ENCODE measurements around the gene FCER2. TPM values are rescaled to one million over a fixed set of nuclear protein-coding genes. Genes with fewer than 3 reads are reported as not detected.

FCER2 gene
- total RNA-seq, 1 donor from 2014 or later: 0.50 TPM

DNA sequence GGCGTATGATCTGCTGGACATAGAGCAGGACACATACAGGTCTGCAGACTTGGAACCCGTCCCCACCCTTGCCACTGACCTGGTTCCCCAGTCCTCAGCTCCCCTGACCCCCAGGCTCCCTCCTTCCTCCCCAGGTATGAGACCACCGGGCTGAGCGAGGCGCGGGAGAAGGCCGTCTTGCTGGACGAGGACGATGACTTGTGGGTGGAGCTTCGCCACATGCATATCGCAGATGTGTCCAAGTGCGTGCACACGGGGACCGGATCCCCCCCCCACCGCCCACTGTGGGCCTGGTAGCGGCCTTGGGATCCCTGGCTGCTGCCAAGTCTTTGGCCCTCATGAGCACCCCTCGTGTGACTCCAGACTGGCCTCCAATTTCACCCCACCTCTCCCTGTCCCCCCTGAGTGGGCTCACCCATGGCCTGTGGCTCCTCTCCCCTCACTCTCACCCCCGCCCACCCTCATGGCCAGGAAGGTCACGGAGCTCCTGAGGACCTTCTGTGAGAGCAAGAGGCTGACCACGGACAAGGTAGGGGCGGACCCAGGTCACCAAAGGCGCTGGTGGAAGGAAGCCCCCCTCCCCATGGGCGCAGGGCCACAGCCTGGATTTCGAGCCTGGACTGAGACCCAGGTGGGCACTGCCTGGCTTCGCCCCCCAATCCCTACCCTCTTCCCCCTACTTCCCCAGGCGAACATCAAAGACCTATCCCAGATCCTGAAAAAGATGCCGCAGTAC lies 59.5 kb downstream of the FCER2 start:
- peaks cover 41% of the 10 kb centered on the region for H3K36me3 ChIP-seq
- TF ChIP-seq, protein P1, sequence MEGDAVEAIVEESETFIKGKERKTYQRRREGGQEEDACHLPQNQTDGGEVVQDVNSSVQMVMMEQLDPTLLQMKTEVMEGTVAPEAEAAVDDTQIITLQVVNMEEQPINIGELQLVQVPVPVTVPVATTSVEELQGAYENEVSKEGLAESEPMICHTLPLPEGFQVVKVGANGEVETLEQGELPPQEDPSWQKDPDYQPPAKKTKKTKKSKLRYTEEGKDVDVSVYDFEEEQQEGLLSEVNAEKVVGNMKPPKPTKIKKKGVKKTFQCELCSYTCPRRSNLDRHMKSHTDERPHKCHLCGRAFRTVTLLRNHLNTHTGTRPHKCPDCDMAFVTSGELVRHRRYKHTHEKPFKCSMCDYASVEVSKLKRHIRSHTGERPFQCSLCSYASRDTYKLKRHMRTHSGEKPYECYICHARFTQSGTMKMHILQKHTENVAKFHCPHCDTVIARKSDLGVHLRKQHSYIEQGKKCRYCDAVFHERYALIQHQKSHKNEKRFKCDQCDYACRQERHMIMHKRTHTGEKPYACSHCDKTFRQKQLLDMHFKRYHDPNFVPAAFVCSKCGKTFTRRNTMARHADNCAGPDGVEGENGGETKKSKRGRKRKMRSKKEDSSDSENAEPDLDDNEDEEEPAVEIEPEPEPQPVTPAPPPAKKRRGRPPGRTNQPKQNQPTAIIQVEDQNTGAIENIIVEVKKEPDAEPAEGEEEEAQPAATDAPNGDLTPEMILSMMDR (IDR thresholded peaks at IDR 0.05): no peak
- H3K27ac ChIP-seq: no peak overlapping the region
- ATAC-seq (no peak), DNase-seq (no peak)
- H3K27me3 ChIP-seq (ENCODE audit: low read depth): peaks cover 4% of the 10 kb centered on the region
- peaks cover 21% of the 10 kb centered on the region for H3K4me1 ChIP-seq
- no peaks in the 10 kb centered on the region for H3K9me3 ChIP-seq
- H3K4me3 ChIP-seq: no peak overlapping the region
- intact Hi-C loops (cut with DNase I): no loop called here

DNA sequence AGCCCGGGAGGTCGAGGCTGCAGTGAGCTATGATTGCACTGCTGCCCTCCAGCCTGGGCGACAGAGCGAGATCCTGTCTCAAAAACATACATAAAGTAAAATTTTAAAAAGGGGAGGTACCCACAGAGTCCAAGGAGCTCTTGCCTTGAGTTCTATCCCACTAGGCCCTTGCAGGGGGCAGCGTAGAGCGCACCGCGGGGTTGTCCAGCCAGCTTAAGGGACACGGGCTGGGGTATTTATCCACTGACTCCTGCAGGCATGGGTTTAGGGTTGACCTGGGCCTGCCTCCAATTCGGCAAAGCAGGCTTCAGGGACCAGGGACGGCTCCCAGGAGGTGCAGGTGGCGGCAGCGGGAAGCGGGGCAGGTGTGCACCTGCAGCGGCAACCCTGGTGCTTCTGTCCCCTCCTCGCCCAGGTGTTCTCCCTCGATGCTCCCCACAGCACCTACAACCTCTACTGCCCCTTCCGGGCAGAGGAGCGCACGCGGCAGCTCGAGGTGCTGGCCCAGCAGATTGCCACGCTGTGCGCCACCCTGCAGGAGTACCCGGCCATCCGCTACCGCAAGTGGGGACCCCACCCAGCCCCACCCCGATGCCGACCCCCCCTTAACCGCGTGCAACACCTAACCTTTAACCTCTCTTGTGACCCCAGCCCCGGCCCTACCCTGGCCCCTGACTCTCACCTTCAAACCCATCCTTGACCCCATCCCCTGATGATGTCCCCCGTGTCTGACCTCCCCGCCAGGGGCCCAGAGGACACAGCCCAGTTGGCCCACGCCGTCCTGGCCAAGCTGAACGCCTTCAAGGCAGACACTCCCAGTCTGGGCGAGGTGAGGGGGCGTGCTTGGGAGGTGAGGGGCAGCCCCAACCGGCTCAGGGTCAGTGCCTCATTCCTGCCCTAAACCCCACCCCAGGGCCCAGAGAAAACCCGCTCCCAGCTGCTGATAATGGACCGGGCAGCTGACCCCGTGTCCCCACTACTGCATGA lies 60.3 kb downstream of the FCER2 start:
- TF ChIP-seq, protein P1 (IDR thresholded peaks at IDR 0.05): no peak
- ATAC-seq: no peak
- H3K27me3 ChIP-seq (ENCODE audit: low read depth): peaks cover 7% of the 10 kb centered on the region
- peaks cover 32% of the 10 kb centered on the region for H3K36me3 ChIP-seq
- peaks cover 23% of the 10 kb centered on the region for H3K4me1 ChIP-seq
- no peaks in the 10 kb centered on the region for H3K9me3 ChIP-seq
- intact Hi-C loops (cut with DNase I): no loop called here
- H3K4me3 ChIP-seq: no peak overlapping the region
- no peak for DNase-seq
- no peak overlapping the region for H3K27ac ChIP-seq

GRCh38 chr19:7640803-7641202 lies 61.1 kb downstream of the FCER2 start:
- Histone ChIP-seq H3K9me3 (no peaks in the 10 kb centered on the region), H3K27me3 (ENCODE audit: low read depth) (peaks cover 7% of the 10 kb centered on the region), H3K36me3 (peaks cover 26% of the 10 kb centered on the region), H3K4me3 (no peak overlapping the region), H3K27ac (no peak overlapping the region), H3K4me1 (peaks cover 30% of the 10 kb centered on the region)
- TF ChIP-seq, protein P1 (IDR thresholded peaks at IDR 0.05): no peak
- ATAC-seq: no peak
- intact Hi-C loops (cut with DNase I): no loop called here
- no peak for DNase-seq

- ATAC-seq (no peak), DNase-seq (no peak)
- Histone ChIP-seq H3K9me3 (no peaks in the 10 kb centered on the region), H3K4me3 (no peak overlapping the region), H3K36me3 (peaks cover 23% of the 10 kb centered on the region), H3K27me3 (ENCODE audit: low read depth) (peaks cover 7% of the 10 kb centered on the region), H3K27ac (no peak overlapping the region), H3K4me1 (peaks cover 30% of the 10 kb centered on the region)
- TF ChIP-seq, protein P1 (IDR thresholded peaks at IDR 0.05): no peak
- intact Hi-C loops (cut with DNase I): no loop called here
Measured at GRCh38 chr19:7639863-7640348, 62.0 kb downstream of the FCER2 start.

DNA sequence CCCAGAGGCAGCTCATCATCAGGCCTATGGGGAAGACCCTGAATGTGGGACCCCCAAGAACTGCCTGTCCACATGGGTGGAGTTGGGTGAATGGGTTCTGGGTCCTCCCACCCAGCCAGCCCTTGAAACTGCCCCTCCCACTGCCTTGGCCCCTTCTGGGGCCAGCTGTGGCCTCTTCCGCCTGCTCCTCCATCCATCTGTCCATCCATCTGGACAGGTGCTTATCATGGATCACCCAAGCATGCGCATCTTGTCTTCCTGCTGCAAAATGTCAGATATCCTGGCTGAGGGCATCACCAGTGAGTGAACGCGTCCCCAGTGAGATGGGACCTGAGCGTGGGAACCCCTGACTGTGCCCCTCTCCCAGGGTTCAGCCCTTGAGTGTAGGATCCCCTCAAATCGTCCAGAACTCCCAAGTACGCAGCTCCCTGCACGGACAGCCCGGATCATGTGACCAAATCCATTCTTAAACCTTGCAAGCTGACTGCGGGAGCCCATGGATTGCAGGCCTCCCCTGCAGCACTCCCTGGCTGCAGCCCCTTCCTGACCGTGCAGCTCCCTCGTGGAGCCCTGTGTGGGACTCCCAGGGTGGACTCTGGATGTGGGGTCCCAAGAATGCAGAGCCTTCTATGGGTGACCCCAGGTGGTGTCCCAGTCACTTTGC lies 63.0 kb downstream of the FCER2 start:
- ATAC-seq (no peak), DNase-seq (no peak)
- intact Hi-C loops (cut with DNase I): no loop called here
- Histone ChIP-seq H3K4me3 (no peak overlapping the region), H3K9me3 (no peaks in the 10 kb centered on the region), H3K4me1 (peaks cover 30% of the 10 kb centered on the region), H3K27me3 (ENCODE audit: low read depth) (peaks cover 7% of the 10 kb centered on the region), H3K36me3 (peaks cover 17% of the 10 kb centered on the region), H3K27ac (no peak overlapping the region)
- TF ChIP-seq, protein P1 (IDR thresholded peaks at IDR 0.05): no peak
